PC-3 (cell line): ENCODE measurements around the gene PCDHB6.
"Not testable (repeated sequence)": the region's sequence is repeated elsewhere in the genome, so short reads cannot be mapped to it uniquely, and the experiment has no call there.

Source experiments
- CTCF ChIP-seq: fragments of 300-600 bp; sonication (generic); conservative IDR thresholded peaks from 2 replicates; pipeline ENCODE4 v1.5.1; 2017; ENCODE audit warnings: antibody characterized with exemption, low read depth, mild to moderate bottlenecking, low read length
- EZH2 ChIP-seq: fragments of 300-600 bp; sonication (generic); IDR thresholded peaks from one replicate; pipeline ENCODE4 v1.6.1; 2017; ENCODE audit warnings: antibody characterized with exemption, mild to moderate bottlenecking, low read length; ENCODE audit not compliant: unreplicated experiment
- EZH2phosphoT487 ChIP-seq: fragments of 300-600 bp; sonication (generic); IDR thresholded peaks from 2 replicates; pipeline ENCODE4 v1.6.1; 2018; ENCODE audit warnings: mild to moderate bottlenecking, antibody characterized with exemption, low read length, borderline replicate concordance

- TF ChIP-seq CTCF, EZH2, EZH2phosphoT487: not testable (repeated sequence)
Measured at GRCh38 chr5:141189131-141189530, 39.3 kb downstream of the PCDHB6 start.
